Bone marrow (tissue), 2 donors: ENCODE data around the gene TSPEAR.

Experiments
- DNase-seq, 2 donors: peaks; one replicate each; lab custom pipeline; 2025; lab: John Stamatoyannopoulos, UW

The TSPEAR gene

GRCh38 chr21:44547656-44548331 is 163.6 kb downstream of the TSPEAR start:
- no peak for DNase-seq

- no peak for DNase-seq
These were observed 166.8 kb downstream of the TSPEAR start for GRCh38 chr21:44544566-44544965.

DNA sequence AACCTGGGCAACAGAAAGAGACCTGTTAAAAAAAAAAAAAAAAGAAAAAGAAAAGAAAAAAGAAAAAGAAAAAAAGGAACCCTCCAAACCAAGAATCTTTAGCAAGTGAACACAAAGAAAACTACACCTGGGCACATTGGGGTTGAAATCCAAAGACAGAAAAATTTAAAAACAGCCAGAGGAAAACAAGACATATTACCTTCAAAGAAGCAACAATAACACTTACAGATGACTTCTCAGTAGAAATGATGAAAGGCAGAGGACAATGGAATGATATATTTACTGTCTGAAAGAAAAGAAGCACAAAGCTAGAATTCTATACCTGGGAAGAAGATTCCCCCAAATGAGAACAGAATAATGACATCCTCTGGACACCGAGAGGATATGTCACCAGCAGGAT is 168.7 kb downstream of the TSPEAR start:
- no peak for DNase-seq

- DNase-seq, result no peak
These were observed 170.6 kb downstream of the TSPEAR start for GRCh38 chr21:44540741-44541288.

- no peak for DNase-seq
These were observed 171.2 kb downstream of the TSPEAR start, which contains the start of gene KRTAP10-1 for GRCh38 chr21:44539991-44540666. Gene KRTAP10-1, minus strand, starts transcription at chr21:44540195. Its CDS starts 45 bp downstream, at chr21:44540150.

DNA sequence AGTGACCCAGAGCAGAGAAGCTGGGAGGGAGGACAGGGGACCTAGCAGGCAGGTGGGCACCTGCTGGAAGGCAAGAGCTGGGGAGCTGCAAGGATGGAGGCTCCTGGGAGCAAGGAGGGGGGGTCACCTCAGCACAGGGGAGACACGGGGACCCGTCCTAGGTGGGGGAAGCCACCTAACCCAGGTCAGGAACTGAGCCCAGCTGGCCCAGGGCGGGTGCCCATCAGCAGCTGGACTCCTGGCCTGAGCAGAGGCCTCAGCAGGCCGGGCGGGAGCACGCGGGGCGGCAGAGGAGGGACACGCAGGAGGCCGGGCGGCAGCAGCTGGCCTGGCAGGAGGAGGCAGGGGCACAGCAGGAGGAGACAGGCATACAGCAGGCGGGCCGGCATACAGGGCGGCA is 172.3 kb downstream of the TSPEAR start:
- no peak for DNase-seq

DNA sequence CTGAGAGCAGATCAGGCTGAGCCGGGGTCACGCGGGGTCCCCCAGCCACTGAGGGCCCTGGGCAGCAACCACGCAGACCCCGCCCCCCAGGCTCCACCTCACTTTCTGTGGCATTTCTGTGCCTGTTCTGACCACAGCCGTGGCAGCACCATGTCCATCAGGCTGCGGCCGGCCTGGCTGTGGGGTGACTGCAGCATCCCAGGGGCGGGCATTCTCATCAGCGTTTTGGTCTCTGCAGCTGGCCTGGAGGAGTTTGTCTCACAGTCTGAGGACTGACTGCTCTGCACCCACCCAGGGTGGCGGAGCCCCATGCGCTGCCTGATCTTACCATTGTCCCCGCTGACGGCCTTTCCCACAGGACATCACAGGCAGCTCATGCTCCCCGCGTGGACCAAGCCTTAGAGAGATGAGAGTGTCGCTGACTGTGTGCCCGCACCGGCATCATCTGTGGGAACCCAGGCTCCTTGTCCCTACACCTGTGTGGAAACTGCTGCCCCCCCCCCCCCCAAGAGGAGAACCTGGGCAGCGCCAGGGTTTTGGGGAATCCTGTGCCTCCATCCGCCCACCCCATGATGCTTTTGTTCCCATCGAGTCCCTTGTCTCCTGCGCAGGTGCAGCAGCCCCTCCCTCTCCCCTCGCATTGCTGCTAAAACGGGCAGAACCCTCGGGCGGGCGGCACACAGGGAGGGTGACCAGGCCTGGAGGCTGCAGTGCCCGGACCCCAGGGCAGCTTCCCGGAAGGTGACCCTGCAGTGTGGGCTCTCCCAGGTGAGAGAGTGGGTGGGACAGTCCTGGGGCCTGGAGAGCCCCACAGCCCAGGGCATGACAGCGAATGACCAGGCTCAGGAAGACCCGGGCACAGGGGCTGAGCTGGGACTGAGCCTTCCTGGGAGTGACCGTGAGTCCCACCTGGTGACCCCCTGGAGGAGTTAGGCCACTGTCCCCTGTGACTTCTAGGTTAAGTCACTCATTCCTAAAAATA is 173.2 kb downstream of the TSPEAR start:
- DNase-seq, result no peak

- DNase-seq, result no peak
These were observed 175.4 kb downstream of the TSPEAR start for GRCh38 chr21:44535963-44536362.

DNA sequence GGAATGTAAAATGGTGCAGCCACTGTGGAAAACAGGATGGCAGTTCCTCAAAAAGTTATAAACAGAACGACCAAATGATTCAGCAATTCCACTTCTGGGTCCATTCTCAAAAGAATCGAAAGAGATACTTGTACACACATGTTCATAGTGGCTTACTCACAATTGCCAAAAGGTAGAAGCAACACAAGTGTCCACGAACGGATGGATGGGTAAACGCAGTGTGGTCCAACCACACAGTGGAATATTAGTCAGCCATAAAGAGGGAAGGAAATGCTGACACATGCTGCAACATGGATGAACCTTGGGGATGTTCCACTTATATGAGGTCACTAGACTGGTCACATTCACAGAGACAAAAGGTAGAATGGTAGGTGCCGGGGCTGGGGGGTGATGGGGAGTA is 176.7 kb downstream of the TSPEAR start:
- DNase-seq, result no peak

DNA sequence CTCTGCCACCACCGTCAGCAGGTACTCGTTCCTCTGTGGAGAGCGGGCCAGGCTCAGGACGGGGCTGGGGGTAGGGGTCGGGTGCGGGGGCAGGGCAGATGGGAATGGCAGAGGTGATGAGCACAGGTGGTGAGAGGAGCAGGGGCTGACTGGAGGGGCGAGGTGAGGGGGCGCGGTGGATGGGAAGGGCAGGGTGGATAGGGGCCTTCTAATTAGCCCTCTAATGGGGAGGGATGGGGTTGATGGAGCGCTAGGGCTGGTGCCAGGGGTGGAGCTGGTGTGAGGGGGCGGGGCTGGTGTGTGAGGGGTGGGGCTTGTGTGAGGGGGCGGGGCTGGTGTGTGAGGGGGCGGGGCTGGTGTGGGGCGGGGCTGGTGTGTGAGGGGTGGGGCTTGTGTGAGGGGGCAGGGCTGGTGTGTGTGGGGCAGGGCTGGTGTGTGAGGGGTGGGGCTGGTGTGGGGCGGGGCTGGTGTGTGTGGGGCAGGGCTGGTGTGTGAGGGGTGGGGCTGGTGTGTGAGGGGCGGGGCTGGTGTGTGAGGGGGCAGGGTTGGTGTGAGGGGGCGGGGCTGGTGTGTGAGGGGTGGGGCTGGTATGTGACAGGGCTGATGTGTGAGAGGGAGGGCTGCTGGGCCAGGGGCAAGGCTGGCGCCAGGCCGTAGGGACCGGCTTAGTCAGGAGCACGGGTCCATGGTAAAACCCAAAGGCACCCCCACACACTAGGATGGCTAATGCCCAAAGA is 177.3 kb downstream of the TSPEAR start:
- no peak for DNase-seq

DNA sequence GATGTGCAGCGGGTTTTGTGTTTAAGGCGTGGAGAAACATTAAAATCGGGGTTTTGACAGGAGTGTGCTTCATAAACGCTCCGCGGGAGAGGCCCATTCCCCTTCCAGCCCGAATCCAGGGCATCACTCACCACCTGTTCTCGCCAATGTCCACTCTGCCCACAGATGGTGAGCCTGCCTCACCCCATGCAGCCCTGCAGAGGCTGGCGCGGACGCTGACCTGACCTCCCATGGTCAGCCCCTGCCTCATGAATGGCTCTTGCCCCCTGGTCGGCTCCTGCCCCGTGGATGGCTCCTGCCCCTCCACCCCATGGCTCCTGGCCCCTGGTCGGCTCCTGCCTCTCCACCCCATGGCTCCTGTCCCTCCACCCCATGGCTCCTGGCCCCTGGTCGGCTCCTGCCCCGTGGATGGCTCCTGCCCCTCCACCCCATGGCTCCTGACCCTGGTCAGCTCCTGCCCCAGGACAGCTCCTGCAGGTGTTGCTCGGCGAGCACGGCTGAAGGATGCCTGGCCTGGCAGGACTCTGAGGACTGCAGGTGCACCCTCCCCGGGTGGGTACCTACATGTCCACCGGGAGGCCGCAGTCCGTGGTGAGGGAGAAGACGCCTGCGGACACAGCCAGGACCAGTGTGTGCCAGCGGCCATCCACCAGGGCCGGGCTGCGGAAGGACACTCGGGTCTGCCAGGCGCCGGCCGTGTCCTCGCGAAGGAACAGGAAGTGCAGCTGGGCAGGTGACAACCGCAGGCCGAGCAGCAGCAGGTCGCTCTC is 178.1 kb downstream of the TSPEAR start:
- DNase-seq, result no peak

GRCh38 chr21:44532712-44533111 is 178.7 kb downstream of the TSPEAR start:
- DNase-seq, result no peak

- no peak for DNase-seq
These were observed 179.5 kb downstream of the TSPEAR start for GRCh38 chr21:44531606-44532564.

DNA sequence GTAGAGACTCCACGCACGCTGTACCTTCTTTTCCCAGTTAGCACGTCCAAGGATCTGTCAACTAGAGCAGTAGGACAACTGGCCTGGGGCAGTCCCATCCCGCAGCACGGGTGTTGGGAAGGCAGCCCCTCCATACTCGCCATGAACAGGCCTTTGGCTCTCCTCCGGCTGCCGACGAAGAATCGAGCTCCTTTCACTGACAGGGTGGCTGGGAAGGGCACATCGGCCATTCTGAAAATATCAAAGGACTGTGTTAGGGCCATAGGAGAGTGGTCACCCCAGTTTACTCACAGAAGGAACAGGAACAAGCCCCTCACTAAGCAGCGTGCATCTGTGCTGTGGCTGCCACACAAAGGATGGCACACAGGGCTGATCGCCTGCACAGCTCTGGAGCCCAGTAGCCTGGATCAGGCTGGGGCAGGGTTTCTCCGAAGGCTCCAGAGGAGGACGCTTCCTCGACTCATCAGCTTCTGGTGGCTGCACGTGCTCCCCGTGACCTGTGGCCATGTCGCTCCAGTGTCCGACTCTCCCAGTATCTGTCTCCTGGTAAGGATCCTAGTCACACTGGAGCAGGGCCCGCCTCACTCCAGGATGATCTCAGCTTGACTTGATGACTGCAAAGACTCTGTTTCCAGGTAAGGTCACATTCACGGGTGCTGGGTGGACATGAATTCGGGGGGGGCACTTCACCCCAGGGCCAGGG is 180.3 kb downstream of the TSPEAR start:
- no peak for DNase-seq

- DNase-seq, result no peak
These were observed 181.0 kb downstream of the TSPEAR start for GRCh38 chr21:44530221-44530902.

GRCh38 chr21:44529503-44530125 is 181.8 kb downstream of the TSPEAR start:
- no peak for DNase-seq

DNA sequence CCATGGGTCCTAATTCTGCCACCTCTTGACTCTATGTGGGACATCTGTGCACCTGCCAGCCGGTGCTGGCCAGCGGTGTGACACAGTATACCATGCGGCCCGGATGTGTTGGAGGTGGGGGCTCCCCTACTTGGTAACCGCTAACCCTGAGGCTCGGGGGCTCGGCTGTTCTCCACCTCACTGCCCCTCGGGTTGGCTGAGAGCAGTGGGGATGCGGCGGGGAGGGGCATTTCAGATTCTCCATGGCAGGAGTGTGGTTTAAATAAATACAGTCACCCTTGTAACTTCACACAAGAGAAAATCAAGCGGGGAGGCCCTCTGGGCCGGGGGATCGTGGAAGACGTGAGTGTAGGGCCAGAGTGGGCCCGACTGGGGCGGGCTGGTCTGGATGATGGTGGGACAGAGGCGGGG is 182.4 kb downstream of the TSPEAR start:
- no peak for DNase-seq

DNA sequence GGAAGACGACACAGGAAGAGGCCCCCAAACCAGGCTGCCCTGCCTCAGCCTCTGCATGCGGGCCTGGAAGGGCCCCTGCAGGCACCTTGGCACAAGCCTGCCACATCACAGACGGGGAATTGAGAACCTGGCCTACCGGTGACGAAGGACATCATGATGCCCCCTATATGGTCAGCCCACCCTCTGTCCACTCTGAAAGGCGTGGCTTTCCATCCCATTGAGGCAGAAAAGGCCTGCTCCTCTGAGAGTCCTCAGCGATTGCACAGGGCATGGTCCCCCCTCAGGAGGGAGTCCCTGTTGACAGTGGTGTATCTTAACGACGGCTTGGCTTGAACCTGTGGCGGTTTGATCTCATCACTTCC is 182.8 kb downstream of the TSPEAR start:
- no peak for DNase-seq
